Endothelial cell of umbilical vein (primary cell): ENCODE data around the gene RBM38. TPM values are rescaled to one million over a fixed set of nuclear protein-coding genes. Genes with fewer than 3 reads are reported as not detected.

Experiments used
- BruUV-seq: library from RNA; stranded (reverse); fragments of 400-500 nt; replicated peaks from 2 replicates; lab custom pipeline; 2021; lab: Mats Ljungman, UMichigan
- CTCF ChIA-PET: fragments of 300-600, 350-600 bp; sonication (Branson Sonifier 250); formaldehyde crosslinking; loops from one replicate; lab custom pipeline; 2021; ENCODE audit warnings: antibody characterized with exemption, inconsistent platforms; lab: Charles Lee
- POLR2A ChIA-PET: fragments of 300-600, 350-600 bp; sonication (Branson Sonifier 250); formaldehyde crosslinking; loops from one replicate; lab custom pipeline; 2021; ENCODE audit warnings: antibody characterized with exemption, inconsistent platforms; lab: Charles Lee
- DNase-seq: peaks from one replicate; pipeline ENCODE4 v3.0.0-alpha.2; 2011; ENCODE audit warnings: low read depth, low spot score
- FAIRE-seq: peaks from 2 replicates; lab custom pipeline; 2011; peaks lifted over from hg19 to GRCh38; lab: Jason Lieb, UNC
- H2AFZ ChIP-seq: 2 replicates; pipeline ENCODE4 v1.6.0; 2012; ENCODE audit warnings: low read depth, low read length, control low read depth, inconsistent platforms
- H3K27ac ChIP-seq: 2 replicates; pipeline ENCODE4 v1.5.1; 2011; ENCODE audit warnings: low read depth, mild to moderate bottlenecking, control low read depth, low read length, moderate library complexity; ENCODE audit not compliant: insufficient read depth
- H3K27me3 ChIP-seq, 2 experiments: 2 replicates each; pipeline versions ENCODE4 v1.6.0 to v1.6.1; 2011; ENCODE audit warnings: low read length in 2 of 2, mixed read lengths in 1 of 2; ENCODE audit not compliant: control insufficient read depth in 2 of 2, insufficient read depth in 2 of 2
- H3K36me3 ChIP-seq, 2 experiments: 2 replicates in 1 of 2; 3 replicates in 1 of 2; pipeline ENCODE4 v1.5.1; 2011; ENCODE audit warnings: low read length in 2 of 2, mild to moderate bottlenecking in 1 of 2, moderate library complexity in 1 of 2; ENCODE audit not compliant: control insufficient read depth in 2 of 2, insufficient read depth in 2 of 2; ENCODE audit errors: extremely low read depth in 1 of 2
- H3K4me1 ChIP-seq: 3 replicates; pipeline ENCODE4 v1.5.1; 2011; ENCODE audit warnings: mild to moderate bottlenecking, low read length; ENCODE audit not compliant: control insufficient read depth, insufficient read depth; ENCODE audit errors: extremely low read depth
- H3K4me2 ChIP-seq: 2 replicates; pipeline ENCODE4 v1.6.1; 2011; ENCODE audit warnings: low read length, control low read depth, mixed read lengths; ENCODE audit not compliant: insufficient read depth
- H3K4me3 ChIP-seq, 3 experiments: fragments of 200-600 bp in 1 of 3; sonication (generic), shearing (Covaris generic) in 1 of 3; replicated peaks in 1 of 3; 2 replicates each; pipeline ENCODE4 v1.5.1; 2011 to 2016; ENCODE audit warnings: control low read depth in 3 of 3, low read length in 3 of 3, mild to moderate bottlenecking in 2 of 3, inconsistent platforms in 1 of 3, low read depth in 1 of 3, moderate library complexity in 1 of 3; ENCODE audit not compliant: insufficient read depth in 1 of 3
- H3K79me2 ChIP-seq: 2 replicates; pipeline ENCODE4 v1.6.0; 2012; ENCODE audit warnings: low read length, inconsistent platforms; ENCODE audit not compliant: control insufficient read depth, insufficient read depth
- H3K9ac ChIP-seq: replicated peaks from 2 replicates; pipeline ENCODE3; 2011; ENCODE audit warnings: low read length, control low read depth; ENCODE audit not compliant: insufficient read depth; ENCODE audit errors: extremely low read depth
- H3K9me1 ChIP-seq: replicated peaks from 3 replicates; pipeline ENCODE4 v1.6.0; 2011; ENCODE audit warnings: mild to moderate bottlenecking, low read length; ENCODE audit not compliant: control insufficient read depth, insufficient read depth; ENCODE audit errors: extremely low read depth
- H3K9me3 ChIP-seq: replicated peaks from 2 replicates; pipeline ENCODE4 v1.5.1; 2012; ENCODE audit warnings: low read length, inconsistent platforms; ENCODE audit not compliant: control insufficient read depth, insufficient read depth
- H4K20me1 ChIP-seq: replicated peaks from 2 replicates; pipeline ENCODE3; 2011; ENCODE audit warnings: mild to moderate bottlenecking, low read length; ENCODE audit not compliant: control insufficient read depth, insufficient read depth; ENCODE audit errors: extremely low read depth
- EZH2 ChIP-seq: IDR thresholded peaks from 2 replicates; pipeline ENCODE4 v1.6.1; 2012; ENCODE audit warnings: borderline replicate concordance, low read depth, mild to moderate bottlenecking, moderate library complexity, low read length, inconsistent platforms; ENCODE audit not compliant: severe bottlenecking
- FOS ChIP-seq: IDR thresholded peaks from 2 replicates; pipeline ENCODE4 v1.6.1; 2011; ENCODE audit warnings: mild to moderate bottlenecking, low read length, moderate library complexity, borderline replicate concordance; ENCODE audit not compliant: insufficient read depth
- GATA2 ChIP-seq: IDR thresholded peaks from 2 replicates; pipeline ENCODE4 v1.7.0; 2011; ENCODE audit warnings: low read depth, mild to moderate bottlenecking, moderate library complexity, mixed read lengths, low read length; ENCODE audit not compliant: insufficient read length, insufficient read depth
- JUN ChIP-seq: IDR thresholded peaks from 2 replicates; pipeline ENCODE4 v1.6.1; 2011; ENCODE audit warnings: borderline replicate concordance, low read depth; ENCODE audit not compliant: insufficient read length, insufficient read depth
- MYC ChIP-seq: IDR thresholded peaks from one replicate; pipeline ENCODE4 v1.6.1; 2011; ENCODE audit warnings: mild to moderate bottlenecking, low read depth, low read length
- POLR2A ChIP-seq: IDR thresholded peaks from 2 replicates; pipeline ENCODE4 v1.6.1; 2012; ENCODE audit warnings: low read depth, mild to moderate bottlenecking, control low read depth, low read length
- POLR2AphosphoS5 ChIP-seq: IDR thresholded peaks from 2 replicates; pipeline ENCODE4 v1.6.1; 2012; ENCODE audit warnings: low read depth, mild to moderate bottlenecking, control low read depth, low read length, moderate library complexity; ENCODE audit not compliant: insufficient read depth
- dilution Hi-C: fragments of 300-500 bp; cut with MboI; formaldehyde crosslinking; loops from one replicate; pipeline ENCODE4 v1.15.0; 2019; ENCODE audit warnings: low sequenced_read_pairs; ENCODE audit not compliant: extremely low pct_ligation_motif_present
- intact Hi-C: fragments of 100-400 bp; cut with micrococcal nuclease; formaldehyde crosslinking; loops from one replicate; pipeline ENCODE4 v1.10.0; 2022
- polyA plus RNA-seq, 4 experiments: library from polyadenylated mRNA; depleted of rRNA in 3 of 4; stranded (reverse) in 3 of 4; unstranded in 1 of 4; fragments of >200 nt; gene quantifications; 2 replicates each; pipeline versions ENCODE4 v1.2.1 to v1.2.3, GENCODE V29; 2011 to 2012; ENCODE audit warnings: missing spikeins in 1 of 4
- total RNA-seq: library from RNA; stranded (reverse); gene quantifications from 2 replicates; pipeline ENCODE4 v1.2.3, GENCODE V29; 2021
- TF ChIP-seq, protein P1 (sequence below): IDR thresholded peaks from 2 replicates; pipeline ENCODE4 v1.6.1; 2011; ENCODE audit not compliant: insufficient read depth, insufficient read length
- TF ChIP-seq, protein P2 (sequence below), 2 donors: IDR thresholded peaks; 1 replicate in 1 of 2; 2 replicates in 1 of 2; pipeline ENCODE4 v1.5.1; 2011; ENCODE audit warnings: low read length in 2 of 2, mild to moderate bottlenecking in 2 of 2, moderate library complexity in 2 of 2, control low read depth in 1 of 2, inconsistent platforms in 1 of 2, low read depth in 1 of 2; ENCODE audit not compliant: insufficient read depth in 1 of 2; ENCODE audit errors: extremely low read depth in 1 of 2

Gene RBM38
- total and polyA plus RNA-seq, 2 donors (not counting 3 experiments of a cell fraction or from before 2014, with no cell fraction given), result 22.1 to 37.4 TPM

DNA sequence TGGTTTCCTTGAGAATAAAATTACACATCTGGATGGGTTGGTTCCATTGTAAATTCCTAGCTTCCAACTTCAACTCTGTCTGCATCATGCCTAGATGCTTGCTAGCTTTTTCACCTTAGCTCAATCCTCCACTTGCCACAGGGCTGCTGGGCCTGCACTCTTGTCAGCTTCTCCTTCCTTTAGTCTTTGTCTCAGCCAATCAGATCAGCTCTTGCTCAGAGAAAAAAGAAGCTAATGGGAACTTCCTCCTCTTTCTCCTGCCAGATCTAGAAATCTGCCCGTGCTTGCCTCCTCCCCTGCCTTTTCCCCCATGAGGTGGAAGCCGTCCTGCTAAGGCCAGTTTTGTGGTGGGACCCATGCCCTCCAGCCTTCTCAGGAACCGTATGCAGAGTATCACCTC lies 21.6 kb upstream of the RBM38 start:
- no peak overlapping the region for H3K4me2 ChIP-seq
- dilution Hi-C loops, result no loop called here
- no peak overlapping the region for H2AFZ ChIP-seq
- TF ChIP-seq POLR2A, result no peak
- no peak for TF ChIP-seq EZH2
- TF ChIP-seq FOS, result no peak
- no peak for TF ChIP-seq POLR2AphosphoS5
- no peak for TF ChIP-seq MYC
- TF ChIP-seq, protein P1, sequence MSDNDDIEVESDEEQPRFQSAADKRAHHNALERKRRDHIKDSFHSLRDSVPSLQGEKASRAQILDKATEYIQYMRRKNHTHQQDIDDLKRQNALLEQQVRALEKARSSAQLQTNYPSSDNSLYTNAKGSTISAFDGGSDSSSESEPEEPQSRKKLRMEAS, result no peak
- TF ChIP-seq, protein P2, sequence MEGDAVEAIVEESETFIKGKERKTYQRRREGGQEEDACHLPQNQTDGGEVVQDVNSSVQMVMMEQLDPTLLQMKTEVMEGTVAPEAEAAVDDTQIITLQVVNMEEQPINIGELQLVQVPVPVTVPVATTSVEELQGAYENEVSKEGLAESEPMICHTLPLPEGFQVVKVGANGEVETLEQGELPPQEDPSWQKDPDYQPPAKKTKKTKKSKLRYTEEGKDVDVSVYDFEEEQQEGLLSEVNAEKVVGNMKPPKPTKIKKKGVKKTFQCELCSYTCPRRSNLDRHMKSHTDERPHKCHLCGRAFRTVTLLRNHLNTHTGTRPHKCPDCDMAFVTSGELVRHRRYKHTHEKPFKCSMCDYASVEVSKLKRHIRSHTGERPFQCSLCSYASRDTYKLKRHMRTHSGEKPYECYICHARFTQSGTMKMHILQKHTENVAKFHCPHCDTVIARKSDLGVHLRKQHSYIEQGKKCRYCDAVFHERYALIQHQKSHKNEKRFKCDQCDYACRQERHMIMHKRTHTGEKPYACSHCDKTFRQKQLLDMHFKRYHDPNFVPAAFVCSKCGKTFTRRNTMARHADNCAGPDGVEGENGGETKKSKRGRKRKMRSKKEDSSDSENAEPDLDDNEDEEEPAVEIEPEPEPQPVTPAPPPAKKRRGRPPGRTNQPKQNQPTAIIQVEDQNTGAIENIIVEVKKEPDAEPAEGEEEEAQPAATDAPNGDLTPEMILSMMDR (IDR thresholded peaks at IDR 0.05; ENCODE audit: extremely low read depth in 1 of 2, insufficient read depth in 1 of 2, low read depth in 1 of 2, low read length in 2 of 2), result no peak
- TF ChIP-seq JUN, result no peak
- no peak for TF ChIP-seq GATA2
- no peaks in the 10 kb centered on the region for H4K20me1 ChIP-seq
- no peaks in the 10 kb centered on the region for H3K79me2 ChIP-seq
- FAIRE-seq (no peak), DNase-seq (no peak)
- no peaks in the 10 kb centered on the region for H3K4me1 ChIP-seq
- H3K9me1 ChIP-seq, result no peaks in the 10 kb centered on the region
- H3K36me3 ChIP-seq, result peaks cover 40 to 56% of the 10 kb centered on the region in 2 experiments
- intact Hi-C loops, result no loop called here
- H3K4me3 ChIP-seq, result no peak overlapping the region
- H3K9me3 ChIP-seq, result no peaks in the 10 kb centered on the region
- CTCF ChIA-PET, result interaction anchor here (1.1 to 1.5 kb wide), 2 partner anchors 11 to 12 kb away, joined by 4 to 6 read pairs; no protein-coding TSS in a partner anchor
- no peak overlapping the region for H3K9ac ChIP-seq
- no peaks in the 10 kb centered on the region for H3K27me3 ChIP-seq
- POLR2A ChIA-PET, result no interaction called here
- no TSS peak for BruUV-seq
- no peak overlapping the region for H3K27ac ChIP-seq
